ENCODE results near the gene PVRIG. TPM values are rescaled to one million over a fixed set of nuclear protein-coding genes. Genes with fewer than 3 reads are reported as not detected.

The PVRIG gene
- not detected for total RNA-seq

DNA sequence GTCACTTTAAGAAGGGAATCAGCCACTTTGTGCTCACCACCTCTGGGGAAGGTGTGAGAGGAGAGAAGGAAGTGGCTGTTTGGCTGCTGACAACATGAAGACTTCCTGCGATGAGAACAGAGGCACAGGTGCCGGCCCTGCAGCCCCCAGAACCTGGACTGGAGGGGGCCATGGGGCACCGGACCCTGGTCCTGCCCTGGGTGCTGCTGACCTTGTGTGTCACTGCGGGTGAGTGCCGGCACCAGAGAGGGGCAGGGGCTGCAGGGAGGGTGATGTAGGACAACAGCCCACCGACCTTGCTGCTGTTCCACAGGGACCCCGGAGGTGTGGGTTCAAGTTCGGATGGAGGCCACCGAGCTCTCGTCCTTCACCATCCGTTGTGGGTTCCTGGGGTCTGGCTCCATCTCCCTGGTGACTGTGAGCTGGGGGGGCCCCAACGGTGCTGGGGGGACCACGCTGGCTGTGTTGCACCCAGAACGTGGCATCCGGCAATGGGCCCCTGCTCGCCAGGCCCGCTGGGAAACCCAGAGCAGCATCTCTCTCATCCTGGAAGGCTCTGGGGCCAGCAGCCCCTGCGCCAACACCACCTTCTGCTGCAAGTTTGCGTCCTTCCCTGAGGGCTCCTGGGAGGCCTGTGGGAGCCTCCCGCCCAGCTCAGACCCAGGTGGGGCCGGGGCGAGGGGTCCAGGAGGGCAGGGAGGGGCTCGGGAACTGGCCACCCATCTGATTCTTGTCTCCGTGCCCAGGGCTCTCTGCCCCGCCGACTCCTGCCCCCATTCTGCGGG is at the start of gene PVRIG:
TSS of gene PVRIG (plus strand) at position 149 of the 785 bp plus-strand sequence. CDS start at position 171, 22 bp downstream.

GRCh38 chr7:100177045-100178001 is 42.4 kb upstream of the PVRIG start, which contains the start of the genes GPC2 and STAG3:
TSS of gene GPC2 (minus strand) at chr7:100177381. CDS start at chr7:100177199, 182 bp downstream.
TSS of gene STAG3 (plus strand) at chr7:100177918. CDS start at chr7:100180557, 2,639 bp downstream.

Other genes starting within 250 kb of the PVRIG start
- gene AZGP1, start 243.9 kb upstream of the PVRIG start, total RNA-seq = under 1 TPM; 0.34 to 1.00 TPM
- gene ZKSCAN1, start 204.4 kb upstream of the PVRIG start, total RNA-seq = 10 to 100 TPM; 39.3 to 68.5 TPM
- 10 to 100 TPM in 1 of 2 donors, 1 to 10 TPM in 1; 7.0 to 12.4 TPM for gene ZSCAN21, start 170.2 kb upstream of the PVRIG start, total RNA-seq
- gene ZNF3, start 138.2 kb upstream of the PVRIG start, total RNA-seq = 10 to 100 TPM; 21.0 to 21.3 TPM
- 10 to 100 TPM; 42.3 to 48.0 TPM for gene COPS6, start 131.0 kb upstream of the PVRIG start, total RNA-seq
- gene MCM7, start 118.6 kb upstream of the PVRIG start, total RNA-seq = 100 to 1,000 TPM in 1 of 2 donors, 10 to 100 TPM in 1; 69.5 to 202 TPM
- 10 to 100 TPM; 11.0 to 12.4 TPM for gene AP4M1, start 118.3 kb upstream of the PVRIG start, total RNA-seq
- gene TAF6, start 100.6 kb upstream of the PVRIG start, total RNA-seq = 10 to 100 TPM; 31.0 to 54.3 TPM
- 10 to 100 TPM; 11.0 to 12.0 TPM for gene CNPY4, start 100.3 kb upstream of the PVRIG start, total RNA-seq
- 1 to 10 TPM; 2.3 to 2.8 TPM for gene MBLAC1, start 93.0 kb upstream of the PVRIG start, total RNA-seq
- 100 to 1,000 TPM in 1 of 2 donors, 10 to 100 TPM in 1; 96.0 to 127 TPM for gene LAMTOR4, start 71.0 kb upstream of the PVRIG start, total RNA-seq
- 10 to 100 TPM in 1 of 2 donors, 1 to 10 TPM in 1; 10.0 to 12.0 TPM for gene TRAPPC14, start 61.2 kb upstream of the PVRIG start, total RNA-seq
- gene GAL3ST4, start 51.3 kb upstream of the PVRIG start, total RNA-seq = 1 to 10 TPM; 3.3 to 5.2 TPM
- gene GPC2, start 42.6 kb upstream of the PVRIG start, total RNA-seq = 1 to 10 TPM; 1.7 to 2.4 TPM
- gene STAG3, start 42.0 kb upstream of the PVRIG start, total RNA-seq = 1 to 10 TPM; 1.7 to 2.4 TPM
- not detected for gene SPDYE3, start 87.8 kb downstream of the PVRIG start, total RNA-seq
- gene PILRB, start 138.2 kb downstream of the PVRIG start, total RNA-seq = 10 to 100 TPM; 12.7 to 21.0 TPM
- not detected for gene PILRA, start 153.5 kb downstream of the PVRIG start, total RNA-seq
- gene ZCWPW1, start 208.8 kb downstream of the PVRIG start, total RNA-seq = 1 to 10 TPM in 1 of 2 donors, under 1 TPM in 1; 0.33 to 3.1 TPM
- 10 to 100 TPM; 24.3 to 28.6 TPM for gene MEPCE, start 209.9 kb downstream of the PVRIG start, total RNA-seq
- 10 to 100 TPM; 15.8 to 22.6 TPM for gene PPP1R35, start 216.5 kb downstream of the PVRIG start, total RNA-seq
- under 1 TPM in 1 of 2 donors, not detected in 1; 0.33 TPM for gene SPACDR, start 244.3 kb downstream of the PVRIG start, total RNA-seq